ENCODE data around the gene PDP2. TPM values are rescaled to one million over a fixed set of nuclear protein-coding genes. Genes with fewer than 3 reads are reported as not detected.

PDP2 gene
- total and polyA plus RNA-seq, 9 of the 15 experiments (the other 6 are each of a cell fraction or from before 2014, with no cell fraction given): 2.5 to 24.3 (median 7.2) TPM

- POLR2A ChIA-PET: interaction anchor here (0.7 to 1.0 kb wide), 3 partner anchors 9 to 339 kb away, joined by 3 to 5 read pairs (median 3); no protein-coding TSS in a partner anchor
- no TSS peak for BruUV-seq (replicated peaks)
Measured at GRCh38 chr16:66851166-66851964, 28.9 kb upstream of the PDP2 start.

More at GRCh38 chr16:66851166-66851964, 28.9 kb upstream of the PDP2 start:
- no peak for ATAC-seq
- intact Hi-C loops (cut with micrococcal nuclease): no loop called here
- H3K4me3 ChIP-seq: no peak overlapping the region
- no peak for TF ChIP-seq NR2C2 (CRISPR knock-in tag; IDR thresholded peaks at IDR 0.05)
- TF ChIP-seq NR2C2 (tag; IDR thresholded peaks at IDR 0.05): no peak
- TF ChIP-seq ZC3H4 (CRISPR knock-in tag; IDR thresholded peaks at IDR 0.05; ENCODE audit: borderline replicate concordance): no peak
- no peak for TF ChIP-seq ERF (CRISPR knock-in tag; IDR thresholded peaks at IDR 0.05)
- TF ChIP-seq ZNF707 (CRISPR knock-in tag; conservative IDR thresholded peaks at IDR 0.05): no peak
- no peak for TF ChIP-seq HIVEP1 (CRISPR knock-in tag; IDR thresholded peaks at IDR 0.05)
- no peak for TF ChIP-seq STAG1 (CRISPR knock-in tag; IDR thresholded peaks at IDR 0.05; ENCODE audit: borderline replicate concordance)
- no peak for TF ChIP-seq RAD51 (IDR thresholded peaks at IDR 0.05; ENCODE audit: borderline replicate concordance, low read depth)
- TF ChIP-seq SRF (CRISPR knock-in tag; IDR thresholded peaks at IDR 0.05): no peak
- TF ChIP-seq, protein P1, sequence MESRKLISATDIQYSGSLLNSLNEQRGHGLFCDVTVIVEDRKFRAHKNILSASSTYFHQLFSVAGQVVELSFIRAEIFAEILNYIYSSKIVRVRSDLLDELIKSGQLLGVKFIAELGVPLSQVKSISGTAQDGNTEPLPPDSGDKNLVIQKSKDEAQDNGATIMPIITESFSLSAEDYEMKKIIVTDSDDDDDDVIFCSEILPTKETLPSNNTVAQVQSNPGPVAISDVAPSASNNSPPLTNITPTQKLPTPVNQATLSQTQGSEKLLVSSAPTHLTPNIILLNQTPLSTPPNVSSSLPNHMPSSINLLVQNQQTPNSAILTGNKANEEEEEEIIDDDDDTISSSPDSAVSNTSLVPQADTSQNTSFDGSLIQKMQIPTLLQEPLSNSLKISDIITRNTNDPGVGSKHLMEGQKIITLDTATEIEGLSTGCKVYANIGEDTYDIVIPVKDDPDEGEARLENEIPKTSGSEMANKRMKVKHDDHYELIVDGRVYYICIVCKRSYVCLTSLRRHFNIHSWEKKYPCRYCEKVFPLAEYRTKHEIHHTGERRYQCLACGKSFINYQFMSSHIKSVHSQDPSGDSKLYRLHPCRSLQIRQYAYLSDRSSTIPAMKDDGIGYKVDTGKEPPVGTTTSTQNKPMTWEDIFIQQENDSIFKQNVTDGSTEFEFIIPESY (CRISPR knock-in tag; IDR thresholded peaks at IDR 0.05): no peak
- TF ChIP-seq AFF4 (CRISPR knock-in tag; IDR thresholded peaks at IDR 0.05): no peak
- no peak for TF ChIP-seq TAF15 (IDR thresholded peaks at IDR 0.05; ENCODE audit: low read depth, low read length)
- TF ChIP-seq SFPQ (IDR thresholded peaks at IDR 0.05; ENCODE audit: low read depth, low read length): no peak
- no peak for TF ChIP-seq ZNF121 (CRISPR knock-in tag; conservative IDR thresholded peaks at IDR 0.05)
- H3K9me1 ChIP-seq (ENCODE audit: control insufficient read depth, insufficient read depth, low read length): no peaks in the 10 kb centered on the region
- H2AFZ ChIP-seq (ENCODE audit: low read depth, low read length): no peak overlapping the region
- H3K9ac ChIP-seq (ENCODE audit: insufficient read depth in 1 of 2, low read depth in 2 of 2, low read length in 2 of 2): no peak overlapping the region
- CTCF ChIA-PET (ENCODE audit: low intra/inter-chr PET ratio): no interaction called here
- no peak overlapping the region for H3K27ac ChIP-seq (ENCODE audit: extremely low read depth, low read depth, low read length)
- H3K27me3 ChIP-seq (ENCODE audit: control insufficient read depth in 2 of 2, insufficient read depth in 2 of 2, low read length in 2 of 2): peaks cover 0 to 1% of the 10 kb centered on the region in 2 experiments; a peak in 2 of 5 replicates
- no peaks in the 10 kb centered on the region for H3K9me3 ChIP-seq (replicated peaks; ENCODE audit: control insufficient read depth, insufficient read depth, low read depth, low read length)
- peaks cover 5 to 12% of the 10 kb centered on the region in 2 experiments; a peak in 3 of 5 replicates for H3K4me1 ChIP-seq (replicated peaks in 1 of 2; ENCODE audit: control insufficient read depth in 2 of 2, insufficient read depth in 2 of 2, low read length in 2 of 2)
- no peaks in the 10 kb centered on the region for H4K20me1 ChIP-seq (replicated peaks; ENCODE audit: control insufficient read depth, insufficient read depth, low read length)
- WGBS (ENCODE audit: insufficient coverage, low coverage, missing lambda C conversion rate): 27% methylated on average over 13 of the region's 13 CpGs
- no peak overlapping the region for H3K4me2 ChIP-seq (ENCODE audit: insufficient read depth, low read length)
- DNase-seq (ENCODE audit: extremely low read depth in 1 of 4, low spot score in 3 of 4): peak in 1 of 4 experiments; percentile 3
- H3K36me3 ChIP-seq (ENCODE audit: control insufficient read depth, insufficient read depth, low read length): no peaks in the 10 kb centered on the region
- H3K79me2 ChIP-seq (ENCODE audit: control insufficient read depth, insufficient read depth, low read length): no peaks in the 10 kb centered on the region
- no peak for FAIRE-seq
- in situ Hi-C loops (cut with MboI): no loop called here

Measured in K562 (cell line).